Measurements from ENCODE around the gene MTRR. TPM values are rescaled to one million over a fixed set of nuclear protein-coding genes. Genes with fewer than 3 reads are reported as not detected.

Gene MTRR
- polyA plus RNA-seq, 1 of the 3 experiments (the other 2 are of a cell fraction) = 18.4 TPM

DNA sequence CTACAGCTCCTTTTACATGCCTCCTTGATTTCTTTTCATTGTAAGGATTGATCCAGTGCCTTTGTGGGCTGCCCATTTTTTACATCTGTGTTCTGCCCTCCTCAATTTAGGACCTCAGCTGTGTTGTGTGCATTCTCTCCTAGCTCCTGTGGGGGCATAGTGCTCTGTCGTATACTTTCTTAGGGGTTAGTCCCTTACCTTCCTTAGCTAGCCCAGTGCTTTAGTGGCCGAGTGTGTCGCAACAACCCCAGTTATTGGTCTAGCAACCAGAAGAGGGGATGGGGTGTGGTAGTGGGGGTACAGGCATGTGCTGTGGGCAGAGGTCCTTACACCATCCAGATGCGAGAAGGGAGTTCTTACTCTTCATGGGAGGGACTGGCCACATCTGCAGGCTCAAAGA is 12.1 kb downstream of the MTRR start:
- TF ChIP-seq, protein P1, sequence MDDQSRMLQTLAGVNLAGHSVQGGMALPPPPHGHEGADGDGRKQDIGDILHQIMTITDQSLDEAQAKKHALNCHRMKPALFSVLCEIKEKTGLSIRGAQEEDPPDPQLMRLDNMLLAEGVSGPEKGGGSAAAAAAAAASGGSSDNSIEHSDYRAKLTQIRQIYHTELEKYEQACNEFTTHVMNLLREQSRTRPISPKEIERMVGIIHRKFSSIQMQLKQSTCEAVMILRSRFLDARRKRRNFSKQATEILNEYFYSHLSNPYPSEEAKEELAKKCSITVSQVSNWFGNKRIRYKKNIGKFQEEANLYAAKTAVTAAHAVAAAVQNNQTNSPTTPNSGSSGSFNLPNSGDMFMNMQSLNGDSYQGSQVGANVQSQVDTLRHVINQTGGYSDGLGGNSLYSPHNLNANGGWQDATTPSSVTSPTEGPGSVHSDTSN (IDR thresholded peaks at IDR 0.05) = no peak
- no peak for TF ChIP-seq EP300 (IDR thresholded peaks at IDR 0.05; ENCODE audit: borderline replicate concordance in 1 of 2, low read depth in 1 of 2, low read length in 1 of 2)
- TF ChIP-seq TEAD4 (IDR thresholded peaks at IDR 0.05; ENCODE audit: borderline replicate concordance, insufficient read depth) = no peak
- TF ChIP-seq YY1 (IDR thresholded peaks at IDR 0.05; ENCODE audit: low read depth) = no peak
- no peak for TF ChIP-seq RFX5 (IDR thresholded peaks at IDR 0.05; ENCODE audit: low read length)
- TF ChIP-seq RCOR1 (IDR thresholded peaks at IDR 0.05; ENCODE audit: low read length) = no peak
- no peaks in the 10 kb centered on the region for H3K9me2 ChIP-seq
- H3K4me3 ChIP-seq (ENCODE audit: low read depth in 2 of 2, low read length in 1 of 2) = no peak overlapping the region
- H3K27ac ChIP-seq (ENCODE audit: low read depth in 2 of 2, low read length in 1 of 2) = no peak overlapping the region
- no peaks in the 10 kb centered on the region for H3K9me3 ChIP-seq
- WGBS (ENCODE audit: low lambda C conversion rate) = 91% methylated on average over 4 of the region's 4 CpGs
- no peaks in the 10 kb centered on the region for H4K20me1 ChIP-seq (ENCODE audit: insufficient read depth)
- H3K4me1 ChIP-seq (ENCODE audit: control insufficient read depth in 1 of 2, insufficient read depth in 2 of 2, low read depth in 1 of 2, low read length in 1 of 2) = peaks cover 0 to 5% of the 10 kb centered on the region in 2 experiments; a peak in 2 of 4 replicates
- H3K27me3 ChIP-seq (ENCODE audit: insufficient read depth) = no peaks in the 10 kb centered on the region
- H3K79me2 ChIP-seq (ENCODE audit: insufficient read depth) = peaks cover 9% of the 10 kb centered on the region; the same call in 1 of the 2 replicates
- DNase-seq = no peak
- ChIA-PET CTCF (no interaction called here), POLR2A (no interaction called here)
- no peak overlapping the region for H3K9ac ChIP-seq
- no peak overlapping the region for H2AFZ ChIP-seq (ENCODE audit: low read depth)
- peaks cover 55 to 81% of the 10 kb centered on the region in 2 experiments for H3K36me3 ChIP-seq (replicated peaks in 1 of 2; ENCODE audit: control insufficient read depth in 1 of 2, insufficient read depth in 2 of 2, low read length in 1 of 2)
- H3F3A ChIP-seq (replicated peaks; ENCODE audit: insufficient read depth) = peaks cover 3% of the 10 kb centered on the region
- no peak overlapping the region for H3K4me2 ChIP-seq

DNA sequence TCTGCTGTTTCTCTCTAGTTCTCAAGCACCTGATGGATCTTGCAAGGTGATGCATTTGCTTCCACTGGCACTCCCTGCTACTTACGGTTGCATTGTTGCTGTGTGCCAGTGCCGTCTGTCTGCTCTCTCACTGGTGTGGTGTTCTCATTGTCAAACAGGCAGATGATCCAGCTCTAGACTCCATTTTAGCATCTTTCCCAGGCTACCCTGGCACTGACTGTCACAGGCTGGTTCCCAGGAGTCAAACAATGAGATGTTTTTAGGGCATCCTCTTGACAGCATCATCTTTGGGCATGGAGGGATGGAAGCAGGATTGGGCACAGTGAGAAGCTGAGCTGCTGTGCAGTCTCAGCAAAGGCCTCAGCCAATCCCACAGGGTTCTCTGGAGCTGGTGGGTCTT is 12.9 kb downstream of the MTRR start:
- H3K4me1 ChIP-seq (ENCODE audit: control insufficient read depth in 1 of 2, insufficient read depth in 2 of 2, low read depth in 1 of 2, low read length in 1 of 2) = peaks cover 0 to 5% of the 10 kb centered on the region in 2 experiments; a peak in 2 of 4 replicates

DNA sequence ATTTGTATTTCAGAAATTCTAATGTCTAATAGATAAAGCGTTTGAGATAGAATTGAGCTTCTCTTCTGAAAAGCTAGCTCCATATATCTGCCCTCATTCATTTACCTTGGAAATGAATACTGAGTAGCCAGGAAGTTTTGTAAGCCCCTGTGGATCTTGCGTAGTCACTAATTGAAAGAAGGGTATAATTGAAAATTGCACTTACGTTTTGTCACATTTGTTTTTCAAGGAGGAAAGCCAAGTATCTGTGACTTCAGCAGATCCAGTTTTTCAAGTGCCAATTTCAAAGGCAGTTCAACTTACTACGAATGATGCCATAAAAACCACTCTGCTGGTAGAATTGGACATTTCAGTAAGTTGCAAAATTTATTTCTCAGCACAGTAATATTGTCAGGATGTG is 14.0 kb downstream of the MTRR start:
- ChIA-PET CTCF (no interaction called here), POLR2A (no interaction called here)
- TF ChIP-seq NFIC (IDR thresholded peaks at IDR 0.05; ENCODE audit: borderline replicate concordance) = no peak
- TF ChIP-seq FOXM1 (IDR thresholded peaks at IDR 0.05; ENCODE audit: low read depth) = no peak
- TF ChIP-seq SMC3 (IDR thresholded peaks at IDR 0.05; ENCODE audit: low read depth, low read length) = no peak
- TF ChIP-seq, protein P1 (IDR thresholded peaks at IDR 0.05) = no peak
- no peak for TF ChIP-seq NRF1 (IDR thresholded peaks at IDR 0.05; ENCODE audit: low read depth, low read length)
- TF ChIP-seq TAF1 (IDR thresholded peaks at IDR 0.05; ENCODE audit: borderline replicate concordance, low read depth, low read length) = no peak
- TF ChIP-seq, protein P2, sequence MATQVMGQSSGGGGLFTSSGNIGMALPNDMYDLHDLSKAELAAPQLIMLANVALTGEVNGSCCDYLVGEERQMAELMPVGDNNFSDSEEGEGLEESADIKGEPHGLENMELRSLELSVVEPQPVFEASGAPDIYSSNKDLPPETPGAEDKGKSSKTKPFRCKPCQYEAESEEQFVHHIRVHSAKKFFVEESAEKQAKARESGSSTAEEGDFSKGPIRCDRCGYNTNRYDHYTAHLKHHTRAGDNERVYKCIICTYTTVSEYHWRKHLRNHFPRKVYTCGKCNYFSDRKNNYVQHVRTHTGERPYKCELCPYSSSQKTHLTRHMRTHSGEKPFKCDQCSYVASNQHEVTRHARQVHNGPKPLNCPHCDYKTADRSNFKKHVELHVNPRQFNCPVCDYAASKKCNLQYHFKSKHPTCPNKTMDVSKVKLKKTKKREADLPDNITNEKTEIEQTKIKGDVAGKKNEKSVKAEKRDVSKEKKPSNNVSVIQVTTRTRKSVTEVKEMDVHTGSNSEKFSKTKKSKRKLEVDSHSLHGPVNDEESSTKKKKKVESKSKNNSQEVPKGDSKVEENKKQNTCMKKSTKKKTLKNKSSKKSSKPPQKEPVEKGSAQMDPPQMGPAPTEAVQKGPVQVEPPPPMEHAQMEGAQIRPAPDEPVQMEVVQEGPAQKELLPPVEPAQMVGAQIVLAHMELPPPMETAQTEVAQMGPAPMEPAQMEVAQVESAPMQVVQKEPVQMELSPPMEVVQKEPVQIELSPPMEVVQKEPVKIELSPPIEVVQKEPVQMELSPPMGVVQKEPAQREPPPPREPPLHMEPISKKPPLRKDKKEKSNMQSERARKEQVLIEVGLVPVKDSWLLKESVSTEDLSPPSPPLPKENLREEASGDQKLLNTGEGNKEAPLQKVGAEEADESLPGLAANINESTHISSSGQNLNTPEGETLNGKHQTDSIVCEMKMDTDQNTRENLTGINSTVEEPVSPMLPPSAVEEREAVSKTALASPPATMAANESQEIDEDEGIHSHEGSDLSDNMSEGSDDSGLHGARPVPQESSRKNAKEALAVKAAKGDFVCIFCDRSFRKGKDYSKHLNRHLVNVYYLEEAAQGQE (IDR thresholded peaks at IDR 0.05; ENCODE audit: low read depth, low read length) = no peak
- TF ChIP-seq GABPA (IDR thresholded peaks at IDR 0.05; ENCODE audit: low read depth) = no peak
- no peak for TF ChIP-seq EP300 (IDR thresholded peaks at IDR 0.05; ENCODE audit: borderline replicate concordance in 1 of 2, low read depth in 1 of 2, low read length in 1 of 2)
- no peak for TF ChIP-seq RXRA (IDR thresholded peaks at IDR 0.05; ENCODE audit: borderline replicate concordance, low read depth)
- no peak for DNase-seq
- Histone ChIP-seq H2AFZ (ENCODE audit: low read depth) (no peak overlapping the region), H3K27me3 (ENCODE audit: insufficient read depth) (no peaks in the 10 kb centered on the region), H3K27ac (ENCODE audit: low read depth in 2 of 2, low read length in 1 of 2) (no peak overlapping the region), H3K9ac (no peak overlapping the region), H3K9me2 (no peaks in the 10 kb centered on the region), H3K4me1 (ENCODE audit: control insufficient read depth in 1 of 2, insufficient read depth in 2 of 2, low read depth in 1 of 2, low read length in 1 of 2) (peaks cover 0 to 5% of the 10 kb centered on the region in 2 experiments; a peak in 2 of 4 replicates), H3K79me2 (ENCODE audit: insufficient read depth) (peaks cover 9% of the 10 kb centered on the region; the same call in 1 of the 2 replicates), H3K9me3 (no peaks in the 10 kb centered on the region), H3K36me3 (replicated peaks in 1 of 2; ENCODE audit: control insufficient read depth in 1 of 2, insufficient read depth in 2 of 2, low read length in 1 of 2) (peaks cover 56 to 76% of the 10 kb centered on the region in 2 experiments), H3K4me2 (no peak overlapping the region), H3F3A (replicated peaks; ENCODE audit: insufficient read depth) (peaks cover 10% of the 10 kb centered on the region), H4K20me1 (ENCODE audit: insufficient read depth) (no peaks in the 10 kb centered on the region), H3K4me3 (ENCODE audit: low read depth in 2 of 2, low read length in 1 of 2) (no peak overlapping the region)
- 95% methylated on average over 4 of the region's 4 CpGs for WGBS (ENCODE audit: low lambda C conversion rate)

More for the DNA sequence above, 12.9 kb downstream of the MTRR start:
- DNase-seq = no peak
- H3K27me3 ChIP-seq (ENCODE audit: insufficient read depth) = no peaks in the 10 kb centered on the region
- no peak for TF ChIP-seq RFX5 (IDR thresholded peaks at IDR 0.05; ENCODE audit: low read length)
- TF ChIP-seq FOXM1 (IDR thresholded peaks at IDR 0.05; ENCODE audit: low read depth) = no peak
- TF ChIP-seq SIN3A (IDR thresholded peaks at IDR 0.05; ENCODE audit: borderline replicate concordance, low read depth, low read length) = no peak
- TF ChIP-seq POLR2AphosphoS5 (IDR thresholded peaks at IDR 0.05; ENCODE audit: low read depth, low read length) = no peak
- TF ChIP-seq EZH2phosphoT487 (IDR thresholded peaks at IDR 0.05; ENCODE audit: borderline replicate concordance, low read depth) = no peak
- TF ChIP-seq NRF1 (IDR thresholded peaks at IDR 0.05; ENCODE audit: low read depth, low read length) = no peak
- TF ChIP-seq JUND (IDR thresholded peaks at IDR 0.05) = no peak
- TF ChIP-seq CHD2 (IDR thresholded peaks at IDR 0.05; ENCODE audit: low read length, partially characterized antibody) = no peak
- TF ChIP-seq NFIC (IDR thresholded peaks at IDR 0.05; ENCODE audit: borderline replicate concordance) = no peak
- ChIA-PET CTCF (no interaction called here), POLR2A (no interaction called here)
- no peak overlapping the region for H2AFZ ChIP-seq (ENCODE audit: low read depth)
- H3K36me3 ChIP-seq (replicated peaks in 1 of 2; ENCODE audit: control insufficient read depth in 1 of 2, insufficient read depth in 2 of 2, low read length in 1 of 2) = peaks cover 53 to 81% of the 10 kb centered on the region in 2 experiments
- H4K20me1 ChIP-seq (ENCODE audit: insufficient read depth) = no peaks in the 10 kb centered on the region
- H3F3A ChIP-seq (replicated peaks; ENCODE audit: insufficient read depth) = peaks cover 8% of the 10 kb centered on the region
- no peak overlapping the region for H3K4me3 ChIP-seq (ENCODE audit: low read depth in 2 of 2, low read length in 1 of 2)
- WGBS (ENCODE audit: low lambda C conversion rate) = 96% methylated on average over 2 of the region's 2 CpGs
- no peaks in the 10 kb centered on the region for H3K9me2 ChIP-seq
- no peak overlapping the region for H3K4me2 ChIP-seq
- H3K9me3 ChIP-seq = no peaks in the 10 kb centered on the region
- H3K9ac ChIP-seq = no peak overlapping the region
- H3K79me2 ChIP-seq (ENCODE audit: insufficient read depth) = peaks cover 9% of the 10 kb centered on the region; the same call in 1 of the 2 replicates
- H3K27ac ChIP-seq (ENCODE audit: low read depth in 2 of 2, low read length in 1 of 2) = no peak overlapping the region
